Suppressor macrophage (primary cell): Measurements from ENCODE around the gene PSEN1.
A peak's percentile ranks its signal among the peaks of the same experiment; 100 is the strongest.

Experiments
- DNase-seq, 4 experiments: peaks; one replicate each; pipeline ENCODE4 v3.0.0-alpha.2; 2020 to 2022

PSEN1 gene

DNA sequence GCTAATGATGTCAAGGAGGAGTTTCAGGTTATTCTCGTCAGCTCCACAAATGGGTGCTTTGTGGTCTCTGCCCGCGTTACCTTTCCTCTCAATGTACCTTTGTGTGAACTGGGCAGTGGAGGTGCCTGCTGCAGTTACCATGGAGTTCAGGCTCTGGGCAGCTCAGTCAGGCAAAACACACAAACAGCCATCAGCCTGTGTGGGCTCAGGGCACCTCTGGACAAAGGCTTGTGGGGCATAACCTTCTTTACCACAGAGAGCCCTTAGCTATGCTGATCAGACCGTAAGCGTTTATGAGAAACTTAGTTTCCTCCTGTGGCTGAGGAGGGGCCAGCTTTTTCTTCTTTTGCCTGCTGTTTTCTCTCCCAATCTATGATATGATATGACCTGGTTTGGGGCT is 84.3 kb downstream of the PSEN1 start:
- DNase-seq: no peak

DNA sequence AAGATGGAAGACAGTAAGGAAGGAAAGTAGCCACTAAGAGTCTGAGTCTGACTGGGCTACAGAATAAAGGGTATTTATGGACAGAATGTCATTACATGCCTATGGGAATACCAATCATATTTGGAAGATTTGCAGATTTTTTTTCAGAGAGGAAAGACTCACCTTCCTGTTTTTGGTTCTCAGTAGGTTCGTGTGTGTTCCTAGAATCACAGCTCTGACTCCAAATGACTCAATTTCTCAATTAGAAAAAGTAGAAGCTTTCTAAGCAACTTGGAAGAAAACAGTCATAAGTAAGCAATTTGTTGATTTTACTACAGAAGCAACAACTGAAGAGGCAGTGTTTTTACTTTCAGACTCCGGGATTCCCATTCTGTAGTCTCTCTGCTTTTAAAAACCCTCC is 85.6 kb downstream of the PSEN1 start:
- DNase-seq: peak in 2 of 4 experiments; percentile 28 to 32

DNA sequence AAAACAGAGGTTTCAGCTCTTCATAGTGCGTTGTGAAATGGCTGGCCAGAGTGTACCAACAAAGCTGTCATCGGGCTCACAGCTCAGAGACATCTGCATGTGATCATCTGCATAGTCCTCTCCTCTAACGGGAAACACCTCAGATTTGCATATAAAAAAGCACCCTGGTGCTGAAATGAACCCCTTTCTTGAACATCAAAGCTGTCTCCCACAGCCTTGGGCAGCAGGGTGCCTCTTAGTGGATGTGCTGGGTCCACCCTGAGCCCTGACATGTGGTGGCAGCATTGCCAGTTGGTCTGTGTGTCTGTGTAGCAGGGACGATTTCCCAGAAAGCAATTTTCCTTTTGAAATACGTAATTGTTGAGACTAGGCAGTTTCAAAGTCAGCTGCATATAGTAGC is 86.7 kb downstream of the PSEN1 start:
- peak in 3 of 4 experiments; percentile 21 to 43 (median 32) for DNase-seq

DNA sequence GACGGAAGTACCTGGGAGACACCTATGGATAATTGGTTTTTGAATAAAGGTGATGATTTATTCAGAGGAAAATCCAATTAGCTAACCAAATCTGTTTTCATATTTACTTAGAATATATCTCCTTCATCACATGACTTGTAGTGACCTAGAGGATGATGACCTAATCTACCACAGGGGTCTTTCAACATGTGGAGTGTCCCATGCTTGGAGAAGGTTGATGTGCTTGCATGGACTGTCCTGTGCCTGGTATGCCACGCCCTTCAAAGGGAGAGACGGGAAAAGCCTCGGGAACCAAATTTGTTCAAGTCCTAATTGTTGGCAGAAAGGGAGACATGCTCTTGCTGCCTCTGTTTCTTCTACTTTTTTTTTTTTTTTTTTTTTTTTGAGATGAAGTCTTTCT is 89.2 kb downstream of the PSEN1 start:
- DNase-seq: peak; percentile 36 to 68 (median 46)

DNA sequence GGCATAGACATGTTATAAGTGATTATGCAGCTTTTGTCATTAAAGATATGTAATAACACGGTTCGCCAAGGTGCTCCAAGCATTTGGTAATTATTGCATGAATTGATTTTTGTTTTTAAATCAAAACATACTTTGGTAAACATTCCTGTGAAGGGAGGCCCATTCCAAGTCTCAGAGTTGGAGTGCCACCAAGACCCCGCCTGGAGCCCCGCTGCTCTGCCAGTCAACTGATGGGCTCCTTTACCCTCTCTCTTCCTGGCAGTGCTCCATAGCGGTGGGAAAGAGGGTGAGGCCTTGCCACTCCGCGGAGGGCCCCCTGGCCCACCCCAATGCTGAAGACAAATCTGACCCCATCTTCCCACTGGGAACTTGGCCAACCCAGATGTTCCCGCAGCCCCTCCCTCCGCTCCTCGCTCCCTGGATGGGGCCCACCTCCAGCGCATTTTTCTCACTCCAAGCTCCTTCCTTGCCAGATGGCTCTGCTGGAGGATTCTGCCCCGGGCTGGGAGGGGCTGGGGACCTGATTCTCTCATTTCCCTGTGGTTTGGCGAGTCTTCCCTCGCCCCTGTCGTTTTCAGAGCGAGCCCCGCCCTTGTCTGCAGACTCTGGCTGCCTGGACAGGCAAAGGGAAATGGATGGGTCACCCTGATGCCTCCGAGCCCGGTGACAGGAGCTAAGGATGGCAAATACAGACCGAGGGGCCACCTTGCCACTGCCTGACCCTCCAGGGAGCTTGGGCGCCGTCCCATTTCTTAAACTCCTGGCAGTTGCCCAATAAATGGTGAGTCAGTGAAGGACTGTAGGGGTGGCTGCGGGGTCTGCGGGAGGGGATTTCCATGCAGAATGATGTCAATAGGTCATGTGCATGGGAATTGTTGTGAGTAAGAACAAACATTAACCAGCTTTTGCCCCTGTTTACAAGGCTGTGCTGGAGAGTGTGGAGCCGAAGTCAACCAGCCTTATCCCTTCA is 91.8 kb downstream of the PSEN1 start:
- DNase-seq: peak; percentile 82 to 91 (median 86)

DNA sequence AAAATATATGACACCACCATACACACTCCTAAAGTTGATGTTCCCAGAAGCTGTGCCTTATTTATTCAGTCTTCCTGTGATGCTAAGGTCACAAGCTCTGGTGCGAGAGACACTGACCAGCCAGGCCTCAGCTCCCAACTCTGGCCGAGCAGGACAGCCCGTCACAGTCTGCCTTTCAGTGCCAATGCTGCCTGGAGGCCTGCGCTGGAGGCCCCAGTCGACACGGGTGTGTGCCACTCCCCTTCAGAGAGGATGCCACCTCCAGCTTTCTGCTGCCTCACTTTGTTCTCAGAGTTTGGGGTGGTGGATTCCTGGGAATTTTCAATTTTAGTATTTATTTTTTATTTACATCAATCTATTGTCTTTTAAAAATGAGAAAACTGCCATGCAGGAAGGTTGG is 93.7 kb downstream of the PSEN1 start:
- DNase-seq: no peak

DNA sequence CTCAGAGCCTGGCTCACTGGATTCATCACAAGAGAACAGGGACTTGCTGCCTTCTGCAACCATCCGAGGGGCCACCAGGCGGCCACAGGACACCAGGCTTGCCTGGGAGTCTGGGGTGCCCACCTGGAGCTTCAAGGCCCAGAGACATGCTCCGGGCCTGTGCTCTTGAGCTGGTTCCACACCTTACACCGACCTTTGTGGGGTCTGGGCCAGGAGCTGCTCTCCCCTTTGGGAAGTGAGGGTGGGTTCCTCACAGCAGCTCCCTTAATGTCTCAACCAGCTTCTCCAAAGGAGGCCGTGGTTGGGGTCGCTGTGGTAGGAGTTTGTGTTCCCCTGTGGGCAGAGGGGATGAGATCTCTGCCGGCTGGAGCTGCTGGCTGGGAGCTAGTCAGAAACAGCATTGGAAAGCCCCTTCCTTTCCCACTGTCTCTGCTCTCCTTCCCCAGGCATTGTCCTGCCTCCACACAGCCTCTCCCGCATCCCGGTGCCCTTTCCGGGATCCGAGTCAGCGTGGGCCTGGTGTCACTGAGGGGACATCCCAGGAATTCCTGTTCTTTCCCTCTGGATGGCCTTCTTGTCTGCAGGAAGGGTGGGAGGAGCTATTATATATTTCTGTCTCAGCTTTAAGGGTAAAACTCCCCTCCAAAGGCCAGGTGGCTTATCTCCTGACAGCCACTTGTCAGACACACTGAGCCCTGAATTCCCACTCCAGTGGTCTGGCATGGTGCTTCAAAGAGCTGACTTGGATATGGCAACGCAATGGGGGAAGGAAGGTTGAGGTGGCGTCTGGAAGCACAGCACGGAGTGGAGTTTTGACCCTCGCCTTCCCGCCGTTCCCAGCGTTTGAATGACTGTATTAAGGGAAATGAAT is 95.9 kb downstream of the PSEN1 start:
- peak in 1 of 4 experiments; percentile 48 for DNase-seq

DNA sequence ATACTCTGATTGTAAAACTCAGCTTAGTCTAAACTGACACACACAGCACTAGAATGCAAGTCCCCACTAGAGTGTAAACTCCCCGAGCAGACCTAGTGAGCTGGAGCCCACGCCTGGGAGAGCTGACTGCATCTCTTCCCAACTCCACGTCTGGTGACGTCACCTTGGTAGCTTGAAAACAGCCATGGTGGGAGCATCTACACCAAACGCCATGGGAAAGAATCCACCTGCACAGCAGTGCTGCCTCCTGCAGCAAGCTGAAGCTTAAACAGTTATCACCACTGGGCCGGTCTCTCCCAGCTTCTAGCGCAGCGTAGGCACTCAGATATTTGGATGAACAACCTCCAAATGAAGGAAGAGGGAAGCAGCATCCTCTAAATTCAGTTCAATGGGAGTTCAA is 96.7 kb downstream of the PSEN1 start:
- DNase-seq: no peak

DNA sequence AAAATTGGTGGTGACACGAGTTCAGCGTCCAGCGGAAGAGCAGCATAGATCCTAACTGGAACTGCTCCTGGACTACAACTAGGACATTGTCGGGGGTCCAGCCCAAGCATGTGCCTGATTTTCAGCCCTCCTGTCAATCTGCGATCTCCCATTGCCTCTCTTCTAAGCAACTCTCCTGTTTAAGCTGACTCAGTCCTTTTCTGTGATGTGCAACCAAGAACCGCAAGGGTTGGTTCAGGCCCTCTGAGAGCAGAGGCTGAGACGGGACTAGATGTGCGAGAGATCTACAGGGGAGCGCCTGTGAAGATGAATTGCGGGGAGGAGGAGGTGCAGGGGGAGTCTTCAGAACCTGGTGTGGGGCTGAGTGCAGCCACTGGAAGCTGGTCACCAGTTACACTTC is 97.3 kb downstream of the PSEN1 start:
- DNase-seq: no peak

DNA sequence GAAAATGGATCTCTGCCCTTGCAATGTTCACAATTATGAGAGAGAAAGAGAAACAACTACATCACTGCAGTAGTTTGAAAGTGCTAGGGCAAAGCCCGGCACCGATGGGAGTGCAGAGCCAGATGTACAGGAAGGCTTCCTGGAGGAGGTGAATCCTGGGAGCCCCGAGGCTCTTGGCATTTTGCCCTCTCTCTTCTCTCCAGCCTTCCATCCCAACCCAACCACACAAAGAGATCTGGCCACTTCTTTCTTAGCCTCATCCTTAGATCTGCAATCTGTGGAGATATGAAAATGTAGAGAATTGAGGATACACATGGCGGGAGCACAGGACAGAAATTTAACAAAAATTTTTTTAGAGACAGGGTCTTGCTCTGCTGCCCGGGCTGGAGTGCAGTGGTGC is 97.7 kb downstream of the PSEN1 start:
- no peak for DNase-seq

DNA sequence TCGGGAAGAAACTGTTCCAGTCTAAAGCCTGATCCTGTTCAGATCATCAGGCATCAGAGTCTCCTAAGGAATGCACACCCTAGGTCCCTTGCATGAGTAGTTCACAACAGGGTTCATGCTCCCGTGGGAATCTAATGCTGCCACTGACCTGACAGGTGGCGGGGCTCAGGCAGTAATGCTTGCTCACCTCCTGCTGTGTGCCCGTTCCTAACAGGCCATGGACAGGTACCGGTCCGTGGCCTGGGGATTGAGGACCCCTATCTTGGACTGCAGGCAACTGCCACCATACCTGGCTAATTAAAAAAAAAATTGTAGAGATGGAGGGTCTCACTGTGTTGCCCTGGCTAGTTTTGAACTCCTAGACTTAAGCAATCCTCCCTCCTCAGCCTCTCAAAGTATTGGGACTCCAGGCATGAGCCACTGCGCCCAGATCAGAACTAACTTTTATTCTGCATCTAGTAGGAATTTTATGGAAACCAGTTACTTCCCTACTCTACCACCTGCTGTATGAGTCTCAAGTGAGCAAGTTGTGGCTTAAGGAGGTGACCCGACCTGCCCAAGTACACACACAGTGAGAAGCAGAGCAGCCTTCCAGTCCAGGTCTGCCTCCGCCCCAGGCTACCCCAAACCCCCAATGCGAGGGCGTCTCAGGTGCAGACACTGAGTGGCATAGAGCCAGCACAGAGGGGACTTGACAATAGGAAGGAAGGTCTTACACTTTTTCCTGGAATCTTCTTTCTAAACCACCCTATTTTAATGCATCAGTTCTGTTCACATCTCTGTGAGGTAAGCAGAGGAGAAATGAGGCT is 98.5 kb downstream of the PSEN1 start:
- DNase-seq: no peak

DNA sequence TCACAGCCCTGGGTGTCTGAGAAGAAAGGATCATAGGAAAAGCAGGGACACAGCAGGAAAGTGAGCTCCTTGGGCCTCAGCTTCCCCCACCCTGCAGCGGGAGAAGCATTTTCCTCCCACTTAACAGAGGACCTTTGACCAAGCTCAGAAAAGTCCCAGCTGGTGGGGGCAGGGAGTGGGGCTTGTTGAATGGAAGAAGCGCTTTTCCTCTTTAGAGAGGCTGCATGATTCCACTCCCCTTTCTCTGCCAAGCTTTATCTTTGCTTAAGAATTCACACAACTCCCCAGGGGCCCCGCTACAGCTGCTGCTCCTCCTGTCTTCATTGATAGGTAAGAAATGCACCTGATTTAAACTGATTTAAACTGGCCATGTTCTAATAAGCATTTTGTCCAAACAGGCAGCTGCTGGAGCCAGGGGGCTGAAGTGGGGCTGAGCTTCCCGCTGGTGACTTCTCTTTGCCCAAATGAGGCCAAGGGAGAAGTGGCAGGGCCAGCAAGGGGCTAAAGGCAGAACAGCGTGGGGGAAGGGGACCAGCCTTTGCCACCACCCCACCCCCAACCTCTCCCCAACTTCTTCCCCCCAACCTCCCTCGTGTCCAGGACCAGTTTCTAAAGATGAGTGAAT is 99.3 kb downstream of the PSEN1 start:
- peak in 1 of 4 experiments; percentile 58 for DNase-seq

DNA sequence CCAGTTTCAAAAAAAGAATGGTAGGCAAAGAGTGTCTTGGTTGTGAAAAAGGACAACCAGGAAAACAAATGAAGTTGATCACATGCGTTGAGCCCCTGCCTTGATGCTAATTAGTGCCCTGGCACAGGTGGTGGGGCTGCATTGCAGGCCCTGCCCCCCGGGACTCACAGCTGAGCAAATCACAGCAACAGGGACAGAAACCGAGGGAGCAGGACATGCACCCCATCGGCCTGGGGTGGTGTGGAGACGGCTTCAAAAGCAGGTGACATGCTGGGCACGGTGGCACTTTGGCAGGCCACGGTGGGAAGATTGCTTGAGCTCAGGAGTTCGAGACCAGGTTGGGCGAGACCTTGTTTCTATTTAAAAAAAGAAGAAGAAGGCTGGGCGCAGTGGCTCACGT is 99.8 kb downstream of the PSEN1 start:
- DNase-seq: no peak

DNA sequence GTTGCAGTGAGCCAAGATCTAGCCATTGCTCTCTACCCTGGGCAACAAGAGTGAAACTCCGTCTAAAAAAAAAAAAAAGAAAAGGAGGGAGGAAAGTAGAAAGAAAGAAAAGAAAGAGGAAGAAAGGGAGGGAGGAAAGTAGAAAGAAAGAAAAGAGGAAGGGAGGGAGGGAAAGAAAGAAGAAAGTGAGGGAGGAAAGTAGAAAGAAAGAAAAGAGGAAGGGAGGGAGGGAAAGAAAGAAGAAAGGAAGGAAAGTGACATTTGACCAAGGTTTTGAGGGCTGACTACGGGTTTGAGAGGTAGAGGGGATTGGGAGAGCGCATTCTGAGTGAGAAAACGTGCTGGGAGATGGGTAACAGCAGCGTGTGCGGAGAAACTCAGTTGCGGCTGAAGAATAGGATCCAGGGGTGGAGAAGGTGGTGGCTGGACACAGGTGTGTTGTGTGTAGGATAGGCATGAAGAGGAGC is 100.5 kb downstream of the PSEN1 start:
- DNase-seq: no peak

DNA sequence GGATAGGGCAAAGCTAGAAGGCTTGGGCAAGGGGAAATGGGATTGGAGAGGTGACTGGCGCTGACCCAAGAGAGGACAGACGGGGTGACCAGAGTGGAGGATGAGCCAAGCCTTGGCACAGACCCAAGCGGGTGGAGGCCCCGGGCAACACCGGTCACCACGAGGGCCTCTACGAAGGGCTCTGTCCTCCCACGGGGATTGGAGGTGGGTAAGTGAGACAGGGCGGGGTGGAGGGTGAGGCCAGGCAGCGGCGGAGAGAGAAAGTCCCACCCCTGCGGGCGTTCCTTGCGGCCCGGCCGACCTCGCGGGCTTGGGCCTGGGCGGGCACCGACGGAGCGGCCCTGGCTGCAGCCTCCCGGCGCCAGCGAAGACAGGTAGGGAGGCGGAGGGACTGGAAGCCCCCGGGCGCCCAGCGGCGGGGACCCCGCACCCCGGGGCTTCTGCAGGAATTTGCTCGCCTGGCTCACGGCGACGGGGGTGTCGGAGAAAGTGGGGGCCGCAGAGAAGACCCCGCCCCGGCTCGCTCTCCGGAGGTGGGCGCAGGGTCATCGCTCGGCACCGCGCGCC is 101.0 kb downstream of the PSEN1 start, which contains the start of gene PAPLN:
TSS of gene PAPLN (plus strand) at position 288 of the 567 bp plus-strand sequence. CDS start 2,273 bp downstream, outside the sequence.
- peak; percentile 76 to 89 (median 86) for DNase-seq

DNA sequence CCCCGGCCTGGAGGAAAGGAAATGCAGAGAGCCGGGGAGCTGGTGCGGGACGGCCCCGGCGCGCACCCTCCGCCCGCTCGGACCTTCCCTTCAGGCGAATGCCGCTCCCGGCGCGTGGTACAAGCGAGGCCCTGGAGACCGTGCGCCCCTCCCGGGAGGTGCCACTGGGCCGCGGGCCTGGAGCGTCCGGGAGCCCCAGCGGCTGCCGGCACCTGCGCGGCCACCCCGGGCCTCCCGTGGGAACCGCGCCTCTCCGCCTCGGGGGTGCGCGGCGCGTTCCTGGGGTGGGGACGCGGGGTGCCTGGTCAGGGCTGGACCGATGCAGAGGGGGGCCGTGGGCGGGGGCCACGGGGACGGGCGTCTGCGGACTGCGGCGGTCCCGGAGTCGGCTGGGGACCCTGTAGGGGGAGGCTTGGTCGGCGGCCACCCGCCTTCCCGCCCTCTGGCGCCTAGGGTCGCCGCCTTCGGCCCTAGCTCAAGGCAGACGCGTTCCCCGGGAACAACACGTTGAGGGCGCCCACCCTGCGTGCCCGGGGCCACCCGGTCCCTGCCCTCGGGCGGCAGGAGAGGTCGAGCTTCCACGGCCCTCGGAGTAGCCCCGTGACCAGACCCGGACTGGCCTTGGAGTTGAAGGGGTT is 101.6 kb downstream of the PSEN1 start:
- DNase-seq: peak in 2 of 4 experiments; percentile 50 to 54

DNA sequence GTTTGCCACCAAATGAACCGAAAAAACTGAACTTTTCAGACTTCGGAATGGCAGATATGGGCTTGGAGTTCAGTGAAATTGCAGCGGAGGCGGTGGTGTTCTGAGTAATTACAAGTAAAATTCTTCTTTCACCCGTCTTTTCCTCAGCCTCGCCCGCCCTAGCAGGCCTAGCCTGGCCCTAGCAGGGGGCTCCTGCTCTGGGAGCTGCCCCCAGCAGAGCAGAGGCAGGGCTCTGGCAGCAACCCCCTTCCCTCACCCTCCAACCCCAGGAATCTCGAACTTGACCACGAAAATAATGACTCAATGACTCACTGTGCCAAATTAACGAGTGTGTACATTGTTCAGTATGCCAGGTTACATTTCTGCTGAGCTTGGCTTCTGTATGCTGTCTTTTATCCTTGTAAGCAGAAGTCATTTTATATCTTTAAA is 102.1 kb downstream of the PSEN1 start:
- DNase-seq: peak in 2 of 4 experiments; percentile 26 to 46

DNA sequence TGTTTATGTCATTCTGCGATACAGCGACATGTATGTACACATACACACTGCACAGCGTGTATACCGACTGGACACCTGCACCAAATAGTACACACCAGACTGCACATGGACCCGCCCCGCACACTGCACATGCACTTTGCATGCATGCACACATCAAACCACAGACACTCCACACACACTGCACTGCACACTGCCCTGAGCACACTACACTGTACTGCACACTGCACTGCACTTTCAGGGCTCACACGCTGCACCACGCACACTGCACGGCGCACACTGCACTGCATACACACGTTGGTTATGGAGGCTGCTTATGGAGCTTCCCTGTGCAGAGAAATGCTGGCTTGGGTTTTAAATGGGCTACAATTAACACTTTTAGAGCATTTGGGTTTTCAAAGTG is 102.6 kb downstream of the PSEN1 start:
- no peak for DNase-seq

DNA sequence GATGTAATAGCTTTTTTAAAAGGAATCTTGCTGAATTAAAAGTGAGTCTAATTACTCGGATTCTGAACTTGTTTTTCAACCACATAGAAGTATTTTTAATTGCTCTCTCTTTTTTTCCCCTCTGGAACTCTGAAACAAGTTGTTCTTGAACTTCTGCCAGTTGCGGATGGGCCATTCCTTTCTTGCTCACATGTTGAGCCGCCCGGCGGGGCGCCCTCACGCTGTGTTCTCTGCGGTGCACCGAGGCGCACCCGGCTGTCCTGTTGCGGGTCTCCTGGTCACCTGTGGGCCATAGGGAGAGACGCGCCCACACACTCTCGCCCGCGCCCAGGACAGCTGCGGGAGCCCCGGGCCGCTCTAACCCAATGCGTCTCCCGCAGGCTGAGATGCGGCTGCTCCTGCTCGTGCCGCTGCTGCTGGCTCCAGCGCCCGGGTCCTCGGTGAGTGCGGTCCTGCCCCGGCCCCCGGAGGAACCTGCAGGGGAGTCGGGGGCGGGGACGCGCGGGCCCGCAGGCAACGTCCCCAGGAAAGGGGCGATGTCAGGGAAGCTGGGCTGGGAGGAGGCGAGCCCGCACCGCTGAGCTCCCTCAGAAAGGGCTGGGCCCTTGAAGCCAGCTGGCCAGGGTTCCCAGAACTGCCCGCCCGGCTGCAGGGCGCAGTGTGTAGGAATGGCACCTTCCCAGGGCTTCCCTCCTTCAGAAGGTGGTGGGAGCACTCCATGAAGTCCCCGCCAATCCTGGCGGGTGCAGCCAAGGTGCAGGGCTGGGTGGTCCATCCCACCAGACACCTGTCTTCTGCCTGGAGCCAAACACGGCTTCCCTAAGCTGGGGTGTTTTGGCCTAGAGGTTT is 103.3 kb downstream of the PSEN1 start:
- DNase-seq: peak in 1 of 4 experiments; percentile 43
